K562 (cell line): ENCODE measurements around the gene CELSR1. TPM values are rescaled to one million over a fixed set of nuclear protein-coding genes. Genes with fewer than 3 reads are reported as not detected.
A peak's percentile ranks its signal among the peaks of the same experiment; 100 is the strongest.

Source experiments
- ATAC-seq: fragments of 200-7000 bp; cut with Tn5 transposase; 3 replicates; pipeline ENCODE4 v1.9.1; 2020; ENCODE audit warnings: moderate library complexity
- BruUV-seq: library from RNA; stranded (reverse); fragments of 400-500 nt; replicated peaks from 2 replicates; lab custom pipeline; 2021; lab: Mats Ljungman, UMichigan
- CTCF ChIA-PET: fragments of 300-600 bp; formaldehyde crosslinking; extraction: SDS; loops from one replicate; lab custom pipeline; 2021; ENCODE audit warnings: low intra/inter-chr PET ratio; lab: Yijun Ruan, JAX
- POLR2A ChIA-PET: fragments of 300-600, 350-650 bp; sonication (Branson Sonifier 250); formaldehyde crosslinking; extraction: SDS; loops from one replicate; lab custom pipeline; 2021; ENCODE audit warnings: antibody characterized with exemption, inconsistent platforms; lab: Yijun Ruan, JAX
- DNase-seq, 4 experiments: peaks; one replicate each; pipeline versions ENCODE4 v3.0.0 to v3.0.0-alpha.2; 2011 to 2018; ENCODE audit warnings: low spot score in 3 of 4, mixed read lengths in 3 of 4; ENCODE audit errors: extremely low read depth in 1 of 4
- FAIRE-seq: peaks from 2 replicates; lab custom pipeline; 2011; peaks lifted over from hg19 to GRCh38; lab: Jason Lieb, UNC
- H2AFZ ChIP-seq: 2 replicates; pipeline ENCODE4 v1.6.0; 2011; ENCODE audit warnings: low read depth, low read length, control low read depth, inconsistent platforms
- H3K27ac ChIP-seq: fragments of 200-600 bp; 3 replicates; pipeline ENCODE4 v1.8.0; 2011; ENCODE audit warnings: low read depth, mild to moderate bottlenecking, control low read depth, inconsistent platforms, low read length, moderate library complexity, mixed read lengths; ENCODE audit errors: extremely low read depth
- H3K27me3 ChIP-seq, 2 experiments: fragments of 300-600 bp in 1 of 2; 2 replicates in 1 of 2; 3 replicates in 1 of 2; pipeline versions ENCODE4 v1.6.0 to v1.8.0; 2011; ENCODE audit warnings: inconsistent platforms in 2 of 2, low read length in 2 of 2, mild to moderate bottlenecking in 1 of 2, mixed read lengths in 1 of 2, moderate library complexity in 1 of 2; ENCODE audit not compliant: control insufficient read depth in 2 of 2, insufficient read depth in 2 of 2
- H3K36me3 ChIP-seq: fragments of 300-600 bp; 3 replicates; pipeline ENCODE4 v1.8.0; 2011; ENCODE audit warnings: mild to moderate bottlenecking, low read length, inconsistent platforms; ENCODE audit not compliant: control insufficient read depth, insufficient read depth
- H3K4me1 ChIP-seq, 2 experiments: fragments of 200-600 bp in 1 of 2; replicated peaks in 1 of 2; 2 replicates in 1 of 2; 3 replicates in 1 of 2; pipeline versions ENCODE4 v1.5.1 to v1.8.0; 2011; ENCODE audit warnings: inconsistent platforms in 2 of 2, low read length in 2 of 2, mild to moderate bottlenecking in 1 of 2, mixed read lengths in 1 of 2, moderate library complexity in 1 of 2; ENCODE audit not compliant: control insufficient read depth in 2 of 2, insufficient read depth in 2 of 2
- H3K4me2 ChIP-seq: 2 replicates; pipeline ENCODE4 v1.6.1; 2011; ENCODE audit warnings: low read length, control low read depth, inconsistent platforms, mixed read lengths; ENCODE audit not compliant: insufficient read depth
- H3K4me3 ChIP-seq: fragments of 200-600 bp; sonication (generic), shearing (Covaris generic); 2 replicates; pipeline ENCODE4 v1.5.1; 2016; ENCODE audit warnings: control low read depth, inconsistent platforms
- H3K79me2 ChIP-seq: fragments of 200-600 bp; 3 replicates; pipeline ENCODE4 v1.8.0; 2011; ENCODE audit warnings: low read length, inconsistent platforms; ENCODE audit not compliant: control insufficient read depth, insufficient read depth
- H3K9ac ChIP-seq, 2 experiments: 2 replicates each; pipeline versions ENCODE4 v1.6.0 to v1.6.1; 2011; ENCODE audit warnings: low read depth in 2 of 2, low read length in 2 of 2, control low read depth in 1 of 2, inconsistent platforms in 1 of 2, mild to moderate bottlenecking in 1 of 2, mixed read lengths in 1 of 2; ENCODE audit not compliant: insufficient read depth in 1 of 2
- H3K9me1 ChIP-seq: one replicate; pipeline ENCODE4 v1.6.0; 2011; ENCODE audit warnings: inconsistent platforms, mild to moderate bottlenecking, low read length, moderate library complexity; ENCODE audit not compliant: control insufficient read depth, insufficient read depth
- H3K9me3 ChIP-seq: replicated peaks from 2 replicates; pipeline ENCODE4 v1.5.1; 2011; ENCODE audit warnings: low read depth, low read length, inconsistent platforms; ENCODE audit not compliant: control insufficient read depth, insufficient read depth
- H4K20me1 ChIP-seq: replicated peaks from 2 replicates; pipeline ENCODE4 v1.6.1; 2011; ENCODE audit warnings: low read length, inconsistent platforms, mixed read lengths; ENCODE audit not compliant: control insufficient read depth, insufficient read depth
- EGR1 ChIP-seq: fragments of 450-650 bp; conservative IDR thresholded peaks from 2 replicates; pipeline ENCODE4 v1.6.1; 2017; ENCODE audit warnings: mild to moderate bottlenecking
- HCFC1 ChIP-seq: IDR thresholded peaks from 2 replicates; pipeline ENCODE4 v1.6.1; 2012; ENCODE audit warnings: low read depth, low read length, improper control_type of control experiment
- ZNF41 ChIP-seq: fragments of 250-450 bp; sonication (Bioruptor Pico); conservative IDR thresholded peaks from 2 replicates; pipeline ENCODE4 v1.4.0; 2020; ENCODE audit warnings: mild to moderate bottlenecking
- WGBS: fragments of 100-300 bp; shearing (Covaris generic); methylation state at CpG from one replicate; pipeline ENCODE4 v1.1.6; 2016; ENCODE audit warnings: low coverage, mixed read lengths; ENCODE audit not compliant: insufficient coverage; ENCODE audit errors: missing lambda C conversion rate; 5-methylcytosine and 5-hydroxymethylcytosine counted together
- in situ Hi-C: fragments of 300-500 bp; cut with MboI; formaldehyde crosslinking; loops from 4 replicates; pipeline ENCODE4 v1.15.0; 2018; ENCODE audit warnings: inconsistent platforms, mixed read lengths
- intact Hi-C: fragments of 100-400 bp; cut with micrococcal nuclease; formaldehyde crosslinking; loops from 2 replicates; pipeline ENCODE4 v1.14.2; 2022
- polyA plus RNA-seq, 8 experiments: library from polyadenylated mRNA; depleted of rRNA in 4 of 8; stranded (reverse) in 5 of 8; unstranded in 3 of 8; fragments of >200 nt; fragmentation: Nextera tagmentation in 2 of 8; fragmentation: Illumina TruSeq in 1 of 8; extraction: Ambion mirVana in 2 of 8; extraction: Trizol in 1 of 8; gene quantifications; 2 replicates each; pipeline versions ENCODE4 v1.2.1 to v1.2.3, GENCODE V29; 2011 to 2014; ENCODE audit warnings: inconsistent platforms in 1 of 8, missing spikeins in 1 of 8
- total RNA-seq, 7 experiments: library from RNA; depleted of rRNA in 6 of 7; stranded (reverse); fragments of >200 nt in 6 of 7; fragmentation: Illumina TruSeq in 2 of 7; extraction: Trizol in 2 of 7; gene quantifications; 2 replicates each; pipeline versions ENCODE4 v1.2.1 to v1.2.3, GENCODE V29; 2011 to 2021; ENCODE audit warnings: low replicate concordance in 1 of 7
- TF ChIP-seq, protein P1 (sequence below): fragments of 450-650 bp; formaldehyde crosslinking; IDR thresholded peaks from 2 replicates; pipeline ENCODE4 v1.4.0; 2020; ENCODE audit warnings: mild to moderate bottlenecking, moderate library complexity

CELSR1 gene
- total and polyA plus RNA-seq, 9 of the 15 experiments (the other 6 are each of a cell fraction or from before 2014, with no cell fraction given): under 0.01 to 0.09 TPM; not detected in 7

DNA sequence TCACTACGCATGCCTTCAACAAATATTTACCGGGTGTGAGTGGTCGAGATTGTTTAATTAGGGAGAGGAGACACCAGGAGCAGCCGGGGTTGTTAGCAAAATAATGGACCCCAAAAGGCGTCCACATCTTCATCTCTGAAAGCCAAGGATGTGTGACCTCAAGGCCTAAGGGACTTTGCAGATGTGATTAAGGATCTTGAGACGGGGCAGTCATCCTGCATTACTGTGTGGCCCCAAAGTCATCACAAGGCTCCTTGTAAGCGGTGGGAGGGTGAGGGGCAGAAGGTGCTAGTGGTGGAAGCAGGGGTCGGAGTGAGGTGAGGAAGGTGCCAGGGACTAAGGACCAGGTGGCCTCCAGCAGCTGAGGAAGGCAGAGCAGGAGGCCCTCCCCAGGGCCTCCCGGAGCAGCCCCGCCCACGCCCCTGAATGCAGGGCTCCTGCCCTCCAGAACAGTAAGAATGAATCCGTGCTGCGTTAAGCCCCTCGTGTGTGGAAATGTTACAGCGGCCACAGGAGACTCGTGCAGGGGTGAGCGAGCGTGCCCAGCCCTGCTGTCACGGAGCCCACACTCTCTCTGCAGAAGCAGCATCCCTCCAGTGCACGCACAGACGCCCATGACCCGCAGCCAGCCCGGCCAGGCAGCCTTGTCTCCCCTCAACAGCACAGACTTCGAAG is 83.5 kb downstream of the CELSR1 start:
- Histone ChIP-seq H4K20me1 (peaks cover 4% of the 10 kb centered on the region; the same call in 1 of the 2 replicates), H3K27ac (no peak overlapping the region), H3K4me3 (no peak overlapping the region), H3K9ac (no peak overlapping the region), H3K9me1 (no peaks in the 10 kb centered on the region), H3K4me1 (peaks cover 7 to 39% of the 10 kb centered on the region in 2 experiments; a peak in 4 of 5 replicates), H3K9me3 (no peaks in the 10 kb centered on the region), H2AFZ (no peak overlapping the region), H3K36me3 (no peaks in the 10 kb centered on the region), H3K4me2 (no peak overlapping the region), H3K27me3 (peaks cover 5 to 45% of the 10 kb centered on the region in 2 experiments; a peak in 3 of 5 replicates), H3K79me2 (no peaks in the 10 kb centered on the region)
- POLR2A ChIA-PET: no interaction called here
- ATAC-seq (no peak), DNase-seq (no peak), FAIRE-seq (no peak)
- in situ Hi-C loops: no loop called here
- no TSS peak for BruUV-seq
- TF ChIP-seq, protein P1, sequence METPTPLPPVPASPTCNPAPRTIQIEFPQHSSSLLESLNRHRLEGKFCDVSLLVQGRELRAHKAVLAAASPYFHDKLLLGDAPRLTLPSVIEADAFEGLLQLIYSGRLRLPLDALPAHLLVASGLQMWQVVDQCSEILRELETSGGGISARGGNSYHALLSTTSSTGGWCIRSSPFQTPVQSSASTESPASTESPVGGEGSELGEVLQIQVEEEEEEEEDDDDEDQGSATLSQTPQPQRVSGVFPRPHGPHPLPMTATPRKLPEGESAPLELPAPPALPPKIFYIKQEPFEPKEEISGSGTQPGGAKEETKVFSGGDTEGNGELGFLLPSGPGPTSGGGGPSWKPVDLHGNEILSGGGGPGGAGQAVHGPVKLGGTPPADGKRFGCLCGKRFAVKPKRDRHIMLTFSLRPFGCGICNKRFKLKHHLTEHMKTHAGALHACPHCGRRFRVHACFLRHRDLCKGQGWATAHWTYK (CRISPR knock-in tag): no peak
- peak; percentile 33; the same call in 1 of the 2 replicates for TF ChIP-seq EGR1
- no peak for TF ChIP-seq HCFC1
- no peak for TF ChIP-seq ZNF41
- CTCF ChIA-PET: no interaction called here
- 47% methylated on average over 16 of the region's 24 CpGs for WGBS
- intact Hi-C loops: no loop called here
